HUES6 (cell line): Measurements from ENCODE around the gene ZNF764.
"Not testable (repeated sequence)": the region's sequence is repeated elsewhere in the genome, so short reads cannot be mapped to it uniquely, and the experiment has no call there.

Experiments
- H3K27ac ChIP-seq: 2 replicates; pipeline ENCODE4 v1.7.0; 2013; ENCODE audit warnings: low read depth, mild to moderate bottlenecking, low read length, inconsistent platforms
- H3K27me3 ChIP-seq: 2 replicates; pipeline ENCODE4 v1.6.1; 2013; ENCODE audit warnings: low read length; ENCODE audit not compliant: control insufficient read depth, insufficient read depth
- H3K36me3 ChIP-seq: 2 replicates; pipeline ENCODE4 v1.6.1; 2013; ENCODE audit warnings: low read length; ENCODE audit not compliant: control insufficient read depth, insufficient read depth
- H3K4me1 ChIP-seq: 2 replicates; pipeline ENCODE4 v1.6.1; 2013; ENCODE audit warnings: low read length; ENCODE audit not compliant: control insufficient read depth, insufficient read depth
- H3K4me3 ChIP-seq: 2 replicates; pipeline ENCODE4 v1.5.1; 2013; ENCODE audit warnings: low read depth, low read length
- H3K9ac ChIP-seq: one replicate; pipeline ENCODE4 v1.6.1; 2013; ENCODE audit warnings: mild to moderate bottlenecking, low read length
- H3K9me3 ChIP-seq: 2 replicates; pipeline ENCODE4 v1.6.1; 2013; ENCODE audit warnings: low read depth, low read length; ENCODE audit not compliant: control insufficient read depth, insufficient read depth

ZNF764 gene

GRCh38 chr16:30543067-30543466 lies 15.1 kb downstream of the ZNF764 start:
- no peaks in the 10 kb centered on the region for H3K36me3 ChIP-seq
- H3K27me3 ChIP-seq: no peaks in the 10 kb centered on the region
- H3K9ac ChIP-seq: no peak overlapping the region
- no peak overlapping the region for H3K4me3 ChIP-seq
- no peak overlapping the region for H3K27ac ChIP-seq
- H3K4me1 ChIP-seq: peaks cover 45% of the 10 kb centered on the region
- no peaks in the 10 kb centered on the region for H3K9me3 ChIP-seq

GRCh38 chr16:30541502-30542329 lies 16.5 kb downstream of the ZNF764 start:
- Histone ChIP-seq H3K27me3 (no peaks in the 10 kb centered on the region), H3K4me1 (peaks cover 42% of the 10 kb centered on the region), H3K4me3 (peak overlapping the region; percentile 12), H3K9me3 (no peaks in the 10 kb centered on the region), H3K36me3 (no peaks in the 10 kb centered on the region), H3K9ac (peak overlapping the region; percentile 18), H3K27ac (no peak overlapping the region; the same call in 1 of the 2 replicates)

- H3K4me3 ChIP-seq, H3K27me3 ChIP-seq, H3K27ac ChIP-seq, H3K9me3 ChIP-seq, H3K9ac ChIP-seq, H3K36me3 ChIP-seq: not testable (repeated sequence)
- H3K4me1 ChIP-seq: peaks cover 44% of the 10 kb centered on the region
Observed at GRCh38 chr16:30540916-30541464, 17.2 kb downstream of the ZNF764 start.

- H3K27ac ChIP-seq, H3K9me3 ChIP-seq, H3K27me3 ChIP-seq, H3K36me3 ChIP-seq, H3K9ac ChIP-seq, H3K4me3 ChIP-seq: not testable (repeated sequence)
- H3K4me1 ChIP-seq: peaks cover 49% of the 10 kb centered on the region
Observed at GRCh38 chr16:30539986-30540526, 18.1 kb downstream of the ZNF764 start.

- no peak overlapping the region for H3K4me3 ChIP-seq
- H3K27me3 ChIP-seq: no peaks in the 10 kb centered on the region
- H3K36me3 ChIP-seq: no peaks in the 10 kb centered on the region
- H3K9ac ChIP-seq: no peak overlapping the region
- H3K4me1 ChIP-seq: peaks cover 46% of the 10 kb centered on the region
- H3K9me3 ChIP-seq: no peaks in the 10 kb centered on the region
- no peak overlapping the region for H3K27ac ChIP-seq
Observed at GRCh38 chr16:30539000-30539964, 18.9 kb downstream of the ZNF764 start.

GRCh38 chr16:30536391-30537024 lies 21.7 kb downstream of the ZNF764 start:
- H3K4me3 ChIP-seq: peak overlapping the region; percentile 87; the same call in 1 of the 2 replicates
- peaks cover 12% of the 10 kb centered on the region; the same call in 1 of the 2 replicates for H3K36me3 ChIP-seq
- peaks cover 32% of the 10 kb centered on the region for H3K4me1 ChIP-seq
- H3K9me3 ChIP-seq, H3K9ac ChIP-seq, H3K27me3 ChIP-seq: not testable (repeated sequence)
- peak overlapping the region; percentile 39; the same call in 1 of the 2 replicates for H3K27ac ChIP-seq

GRCh38 chr16:30535777-30536190 lies 22.4 kb downstream of the ZNF764 start:
- peak overlapping the region; percentile 98 for H3K27ac ChIP-seq
- H3K4me3 ChIP-seq: peak overlapping the region; percentile 87
- H3K27me3 ChIP-seq: no peaks in the 10 kb centered on the region
- H3K4me1 ChIP-seq: peaks cover 26% of the 10 kb centered on the region
- no peaks in the 10 kb centered on the region for H3K9me3 ChIP-seq
- peaks cover 19% of the 10 kb centered on the region for H3K36me3 ChIP-seq
- peak overlapping the region; percentile 99 for H3K9ac ChIP-seq

GRCh38 chr16:30535106-30535776 lies 22.9 kb downstream of the ZNF764 start:
- peak overlapping the region; percentile 98 for H3K27ac ChIP-seq
- H3K4me3 ChIP-seq: peak overlapping the region; percentile 87
- H3K9me3 ChIP-seq: no peaks in the 10 kb centered on the region
- H3K27me3 ChIP-seq: no peaks in the 10 kb centered on the region
- H3K4me1 ChIP-seq: peaks cover 26% of the 10 kb centered on the region
- H3K36me3 ChIP-seq: peaks cover 24% of the 10 kb centered on the region
- H3K9ac ChIP-seq: peak overlapping the region; percentile 99

- H3K36me3 ChIP-seq: peaks cover 25% of the 10 kb centered on the region
- peak within 1 kb of the TSS; percentile 98 for H3K27ac ChIP-seq
- H3K4me3 ChIP-seq: peak within 1 kb of the TSS; percentile 87
Observed at GRCh38 chr16:30534368-30535105, 23.6 kb downstream of the ZNF764 start, which contains the start of gene ZNF747. TSS of gene ZNF747 (minus strand) at chr16:30534858. CDS start at chr16:30534679, 179 bp downstream.

More at GRCh38 chr16:30534368-30535105, 23.6 kb downstream of the ZNF764 start, which contains the start of gene ZNF747:
- Histone ChIP-seq H3K9me3 (no peaks in the 10 kb centered on the region), H3K9ac (peak within 1 kb of the TSS; percentile 99), H3K27me3 (no peaks in the 10 kb centered on the region), H3K4me1 (peaks cover 26% of the 10 kb centered on the region)
